Neural cell (in vitro differentiated cells): ENCODE results near the gene F8A1.

Experiments
- EP300 ChIP-seq: fragments of 450-650 bp; conservative IDR thresholded peaks from 2 replicates; pipeline ENCODE4 v1.6.1; 2014; ENCODE audit warnings: antibody characterized with exemption, mild to moderate bottlenecking, moderate library complexity; ENCODE audit not compliant: poor library complexity, severe bottlenecking
- EZH2 ChIP-seq: fragments of 200-600, 300-800 bp; shearing (Covaris generic), sonication (generic); IDR thresholded peaks from 2 replicates; pipeline ENCODE4 v1.6.1; 2014; ENCODE audit warnings: antibody characterized with exemption, low read length, borderline replicate concordance, mild to moderate bottlenecking; ENCODE audit not compliant: insufficient read depth, poor library complexity, severe bottlenecking
- SMC3 ChIP-seq: fragments of 450-650 bp; conservative IDR thresholded peaks from 2 replicates; pipeline ENCODE4 v1.6.1; 2014; ENCODE audit warnings: antibody characterized with exemption, mild to moderate bottlenecking, moderate library complexity; ENCODE audit not compliant: poor library complexity
- TAF1 ChIP-seq: IDR thresholded peaks from 2 replicates; pipeline ENCODE4 v1.6.1; 2012; ENCODE audit warnings: low read depth
- TF ChIP-seq, protein P1 (sequence below): fragments of 450-650 bp; IDR thresholded peaks from 2 replicates; pipeline ENCODE4 v1.5.1; 2014; ENCODE audit warnings: antibody characterized with exemption, mild to moderate bottlenecking, moderate library complexity; ENCODE audit not compliant: poor library complexity, severe bottlenecking
- TF ChIP-seq, protein P2 (sequence below): IDR thresholded peaks from 2 replicates; pipeline ENCODE4 v1.6.1; 2012; ENCODE audit warnings: borderline replicate concordance

DNA sequence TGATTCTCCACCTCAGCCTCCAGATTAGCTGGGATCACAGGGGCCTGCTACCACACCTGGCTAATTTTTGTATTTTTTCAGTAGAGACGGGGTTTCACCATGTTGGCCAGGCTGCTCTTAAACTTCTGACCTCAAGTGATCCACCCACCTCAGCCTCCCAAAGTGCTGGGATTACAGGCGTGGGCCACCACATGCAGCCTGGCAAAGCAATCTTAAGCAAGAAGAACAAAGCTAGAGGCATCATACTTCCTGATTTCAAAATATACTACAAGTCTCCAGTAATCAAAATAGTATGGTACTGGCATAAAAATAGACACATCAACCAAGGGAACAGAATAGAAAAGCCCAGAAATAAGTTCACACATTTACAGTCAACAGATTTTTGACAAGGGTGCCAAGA lies 12.8 kb upstream of the F8A1 start:
- TF ChIP-seq SMC3 = no peak
- no peak for TF ChIP-seq EZH2
- TF ChIP-seq, protein P1, sequence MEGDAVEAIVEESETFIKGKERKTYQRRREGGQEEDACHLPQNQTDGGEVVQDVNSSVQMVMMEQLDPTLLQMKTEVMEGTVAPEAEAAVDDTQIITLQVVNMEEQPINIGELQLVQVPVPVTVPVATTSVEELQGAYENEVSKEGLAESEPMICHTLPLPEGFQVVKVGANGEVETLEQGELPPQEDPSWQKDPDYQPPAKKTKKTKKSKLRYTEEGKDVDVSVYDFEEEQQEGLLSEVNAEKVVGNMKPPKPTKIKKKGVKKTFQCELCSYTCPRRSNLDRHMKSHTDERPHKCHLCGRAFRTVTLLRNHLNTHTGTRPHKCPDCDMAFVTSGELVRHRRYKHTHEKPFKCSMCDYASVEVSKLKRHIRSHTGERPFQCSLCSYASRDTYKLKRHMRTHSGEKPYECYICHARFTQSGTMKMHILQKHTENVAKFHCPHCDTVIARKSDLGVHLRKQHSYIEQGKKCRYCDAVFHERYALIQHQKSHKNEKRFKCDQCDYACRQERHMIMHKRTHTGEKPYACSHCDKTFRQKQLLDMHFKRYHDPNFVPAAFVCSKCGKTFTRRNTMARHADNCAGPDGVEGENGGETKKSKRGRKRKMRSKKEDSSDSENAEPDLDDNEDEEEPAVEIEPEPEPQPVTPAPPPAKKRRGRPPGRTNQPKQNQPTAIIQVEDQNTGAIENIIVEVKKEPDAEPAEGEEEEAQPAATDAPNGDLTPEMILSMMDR = no peak
- no peak for TF ChIP-seq EP300
- no peak for TF ChIP-seq TAF1
- TF ChIP-seq, protein P2, sequence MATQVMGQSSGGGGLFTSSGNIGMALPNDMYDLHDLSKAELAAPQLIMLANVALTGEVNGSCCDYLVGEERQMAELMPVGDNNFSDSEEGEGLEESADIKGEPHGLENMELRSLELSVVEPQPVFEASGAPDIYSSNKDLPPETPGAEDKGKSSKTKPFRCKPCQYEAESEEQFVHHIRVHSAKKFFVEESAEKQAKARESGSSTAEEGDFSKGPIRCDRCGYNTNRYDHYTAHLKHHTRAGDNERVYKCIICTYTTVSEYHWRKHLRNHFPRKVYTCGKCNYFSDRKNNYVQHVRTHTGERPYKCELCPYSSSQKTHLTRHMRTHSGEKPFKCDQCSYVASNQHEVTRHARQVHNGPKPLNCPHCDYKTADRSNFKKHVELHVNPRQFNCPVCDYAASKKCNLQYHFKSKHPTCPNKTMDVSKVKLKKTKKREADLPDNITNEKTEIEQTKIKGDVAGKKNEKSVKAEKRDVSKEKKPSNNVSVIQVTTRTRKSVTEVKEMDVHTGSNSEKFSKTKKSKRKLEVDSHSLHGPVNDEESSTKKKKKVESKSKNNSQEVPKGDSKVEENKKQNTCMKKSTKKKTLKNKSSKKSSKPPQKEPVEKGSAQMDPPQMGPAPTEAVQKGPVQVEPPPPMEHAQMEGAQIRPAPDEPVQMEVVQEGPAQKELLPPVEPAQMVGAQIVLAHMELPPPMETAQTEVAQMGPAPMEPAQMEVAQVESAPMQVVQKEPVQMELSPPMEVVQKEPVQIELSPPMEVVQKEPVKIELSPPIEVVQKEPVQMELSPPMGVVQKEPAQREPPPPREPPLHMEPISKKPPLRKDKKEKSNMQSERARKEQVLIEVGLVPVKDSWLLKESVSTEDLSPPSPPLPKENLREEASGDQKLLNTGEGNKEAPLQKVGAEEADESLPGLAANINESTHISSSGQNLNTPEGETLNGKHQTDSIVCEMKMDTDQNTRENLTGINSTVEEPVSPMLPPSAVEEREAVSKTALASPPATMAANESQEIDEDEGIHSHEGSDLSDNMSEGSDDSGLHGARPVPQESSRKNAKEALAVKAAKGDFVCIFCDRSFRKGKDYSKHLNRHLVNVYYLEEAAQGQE = no peak
